ENCODE data around the gene MYO9B. TPM values are rescaled to one million over a fixed set of nuclear protein-coding genes. Genes with fewer than 3 reads are reported as not detected.

MYO9B gene
- total RNA-seq, 1 donor from 2014 or later, result 205 TPM

DNA sequence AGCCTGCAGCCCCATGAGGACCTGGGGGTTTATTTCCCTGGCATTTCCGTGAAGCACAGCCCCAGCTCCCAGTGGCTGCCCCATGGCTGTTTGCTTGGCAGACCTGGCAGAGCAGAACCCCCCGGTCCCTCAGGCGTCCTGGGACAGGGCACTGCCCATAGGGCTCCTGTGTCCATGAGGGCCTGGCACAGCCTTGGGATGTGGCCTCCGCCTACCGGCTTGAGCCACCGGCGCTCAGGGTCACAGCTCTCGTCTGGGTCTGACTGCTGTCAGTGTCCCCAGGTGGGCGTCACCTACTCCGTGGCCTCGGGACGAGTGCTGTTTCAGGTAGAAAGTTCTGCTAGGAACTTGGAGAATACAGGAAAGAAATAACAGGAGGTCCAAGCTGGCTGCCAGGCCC, 52.8 kb downstream of the MYO9B start:
- DNase-seq (no peak), ATAC-seq (no peak)
- Histone ChIP-seq H3K27ac (no peak overlapping the region), H3K4me3 (no peak overlapping the region), H3K4me1 (peaks cover 28% of the 10 kb centered on the region), H3K27me3 (ENCODE audit: low read depth) (no peaks in the 10 kb centered on the region), H3K36me3 (peaks cover 5% of the 10 kb centered on the region), H3K9me3 (no peaks in the 10 kb centered on the region)
- intact Hi-C loops (cut with DNase I), result no loop called here
- TF ChIP-seq, protein P1, sequence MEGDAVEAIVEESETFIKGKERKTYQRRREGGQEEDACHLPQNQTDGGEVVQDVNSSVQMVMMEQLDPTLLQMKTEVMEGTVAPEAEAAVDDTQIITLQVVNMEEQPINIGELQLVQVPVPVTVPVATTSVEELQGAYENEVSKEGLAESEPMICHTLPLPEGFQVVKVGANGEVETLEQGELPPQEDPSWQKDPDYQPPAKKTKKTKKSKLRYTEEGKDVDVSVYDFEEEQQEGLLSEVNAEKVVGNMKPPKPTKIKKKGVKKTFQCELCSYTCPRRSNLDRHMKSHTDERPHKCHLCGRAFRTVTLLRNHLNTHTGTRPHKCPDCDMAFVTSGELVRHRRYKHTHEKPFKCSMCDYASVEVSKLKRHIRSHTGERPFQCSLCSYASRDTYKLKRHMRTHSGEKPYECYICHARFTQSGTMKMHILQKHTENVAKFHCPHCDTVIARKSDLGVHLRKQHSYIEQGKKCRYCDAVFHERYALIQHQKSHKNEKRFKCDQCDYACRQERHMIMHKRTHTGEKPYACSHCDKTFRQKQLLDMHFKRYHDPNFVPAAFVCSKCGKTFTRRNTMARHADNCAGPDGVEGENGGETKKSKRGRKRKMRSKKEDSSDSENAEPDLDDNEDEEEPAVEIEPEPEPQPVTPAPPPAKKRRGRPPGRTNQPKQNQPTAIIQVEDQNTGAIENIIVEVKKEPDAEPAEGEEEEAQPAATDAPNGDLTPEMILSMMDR (IDR thresholded peaks at IDR 0.05), result no peak

DNA sequence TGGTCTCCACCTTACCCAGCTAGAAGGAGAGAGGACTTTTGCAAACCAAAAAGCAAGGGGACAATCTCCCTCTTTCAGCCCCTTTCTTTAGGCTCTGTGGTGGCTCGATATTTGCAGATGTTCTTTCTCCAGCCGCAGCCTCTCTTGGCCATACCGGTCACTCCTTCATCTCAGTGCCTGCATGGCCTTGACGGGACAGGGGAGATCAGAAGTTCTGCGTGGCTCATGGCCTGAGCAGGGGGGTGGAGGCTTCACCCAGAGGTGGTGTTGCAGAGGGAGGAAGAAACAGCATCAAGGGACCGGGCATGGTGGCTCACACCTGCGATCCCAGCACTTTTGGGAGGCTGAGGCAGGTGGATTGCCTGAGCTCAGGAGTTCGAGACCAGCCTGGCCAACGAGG, 53.2 kb downstream of the MYO9B start:
- TF ChIP-seq, protein P1 (IDR thresholded peaks at IDR 0.05), result no peak
- H3K27ac ChIP-seq, result no peak overlapping the region
- H3K4me3 ChIP-seq, result no peak overlapping the region
- H3K4me1 ChIP-seq, result peaks cover 27% of the 10 kb centered on the region
- DNase-seq (no peak), ATAC-seq (no peak)
- intact Hi-C loops (cut with DNase I), result no loop called here
- no peaks in the 10 kb centered on the region for H3K27me3 ChIP-seq (ENCODE audit: low read depth)
- H3K36me3 ChIP-seq, result peaks cover 5% of the 10 kb centered on the region
- H3K9me3 ChIP-seq, result no peaks in the 10 kb centered on the region

DNA sequence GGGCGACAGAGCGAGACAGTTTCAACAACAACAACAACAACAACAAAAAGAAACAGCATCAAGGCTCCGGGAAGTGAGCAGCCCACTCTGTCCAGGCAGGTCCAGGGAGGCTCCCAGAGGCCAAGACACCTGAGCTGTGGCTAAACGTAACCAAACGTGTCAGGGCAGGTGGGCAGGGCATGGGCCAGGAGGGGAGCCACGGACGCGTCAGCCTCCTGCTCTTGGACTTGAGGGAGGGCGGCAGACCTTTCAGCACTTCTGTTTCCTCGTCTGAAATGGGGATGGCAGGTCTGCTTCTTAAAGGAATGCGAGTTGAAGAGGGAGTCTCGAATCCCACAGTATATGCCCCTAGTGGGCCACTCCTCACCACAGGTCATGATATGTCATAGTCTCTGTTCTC, 53.8 kb downstream of the MYO9B start:
- TF ChIP-seq, protein P1 (IDR thresholded peaks at IDR 0.05), result no peak
- no peak for DNase-seq
- H3K4me3 ChIP-seq, result no peak overlapping the region
- no peak for ATAC-seq
- H3K9me3 ChIP-seq, result no peaks in the 10 kb centered on the region
- H3K4me1 ChIP-seq, result peaks cover 23% of the 10 kb centered on the region
- H3K27me3 ChIP-seq (ENCODE audit: low read depth), result no peaks in the 10 kb centered on the region
- peaks cover 5% of the 10 kb centered on the region for H3K36me3 ChIP-seq
- intact Hi-C loops (cut with DNase I), result no loop called here
- no peak overlapping the region for H3K27ac ChIP-seq

DNA sequence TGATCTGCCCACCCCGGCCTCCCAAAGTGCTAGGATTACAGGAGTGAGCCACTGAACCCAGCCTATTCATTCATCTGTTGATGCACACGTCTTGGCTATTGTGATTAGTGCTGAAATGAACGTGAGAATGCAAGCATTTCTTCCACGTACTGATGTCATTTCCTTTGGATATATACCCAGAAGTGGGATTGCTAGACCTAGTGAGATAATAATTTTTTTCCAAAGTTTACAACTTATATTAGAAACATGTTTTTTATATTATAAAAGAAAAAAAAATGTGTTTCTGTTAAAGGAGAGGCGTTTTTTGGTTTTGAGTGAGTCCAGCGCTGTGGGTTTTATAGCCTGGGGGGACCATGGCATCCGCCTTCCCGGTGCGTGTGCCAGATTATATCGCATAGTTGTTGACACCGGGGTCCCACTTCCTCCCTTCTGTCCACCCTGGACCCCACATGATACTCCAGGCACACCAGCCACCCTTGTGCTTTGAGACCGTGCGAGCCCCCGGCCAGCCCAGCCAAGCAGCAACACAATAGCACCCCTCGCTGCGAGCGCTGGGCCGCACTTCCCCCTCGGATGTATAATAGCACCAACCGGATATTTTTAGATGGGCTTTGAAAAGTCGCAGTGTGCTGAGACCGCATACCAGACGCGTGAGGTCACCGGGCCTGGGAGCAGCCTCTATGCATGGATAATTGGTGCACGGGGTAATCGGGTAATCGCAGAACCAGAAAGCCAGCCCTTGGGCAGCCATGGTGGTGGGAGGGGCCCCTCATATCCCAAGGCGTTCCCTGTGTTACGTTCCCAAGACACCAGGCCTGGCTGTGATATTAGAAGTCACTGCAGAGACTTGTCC, 59.6 kb downstream of the MYO9B start:
- Histone ChIP-seq H3K36me3 (no peaks in the 10 kb centered on the region), H3K4me3 (peak overlapping the region; percentile 10), H3K9me3 (no peaks in the 10 kb centered on the region), H3K4me1 (peaks cover 54% of the 10 kb centered on the region), H3K27me3 (ENCODE audit: low read depth) (no peaks in the 10 kb centered on the region), H3K27ac (peak overlapping the region; percentile 92)
- DNase-seq (peak; percentile 91), ATAC-seq (peak; percentile 79 to 91)
- intact Hi-C loops (cut with DNase I), result no loop called here
- TF ChIP-seq, protein P1 (IDR thresholded peaks at IDR 0.05), result peak; percentile 22

DNA sequence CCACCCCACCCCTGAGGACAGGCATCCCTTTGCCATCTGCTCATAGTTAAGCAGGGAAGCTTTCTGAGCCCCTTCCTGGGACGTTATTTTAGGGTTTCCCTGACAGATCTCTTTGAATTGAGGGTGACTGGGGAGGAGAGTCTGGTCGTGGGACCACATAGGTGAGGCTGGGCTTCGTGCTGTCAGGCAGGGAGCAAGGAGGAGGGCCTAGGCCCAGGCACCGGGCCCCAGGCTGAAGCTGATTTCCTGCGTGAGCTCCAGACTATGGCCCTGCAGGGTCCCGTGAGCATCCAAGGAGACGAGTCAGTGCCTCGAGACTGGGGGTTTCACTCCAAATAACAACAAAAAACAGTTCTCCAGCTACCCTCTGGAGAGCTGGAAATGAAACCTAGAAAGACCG, 60.4 kb downstream of the MYO9B start:
- intact Hi-C loops (cut with DNase I), result no loop called here
- ATAC-seq (no peak), DNase-seq (no peak)
- Histone ChIP-seq H3K4me1 (peaks cover 55% of the 10 kb centered on the region), H3K9me3 (no peaks in the 10 kb centered on the region), H3K27ac (peak overlapping the region; percentile 92), H3K27me3 (ENCODE audit: low read depth) (no peaks in the 10 kb centered on the region), H3K4me3 (no peak overlapping the region), H3K36me3 (no peaks in the 10 kb centered on the region)
- TF ChIP-seq, protein P1 (IDR thresholded peaks at IDR 0.05), result no peak

Measured in lower lobe of right lung (tissue), 2 donors.